ENCODE data around the gene STYXL1.

STYXL1 gene

GRCh38 chr7:75953431-75953830 is 94.4 kb downstream of the STYXL1 start:
- no peak for TF ChIP-seq CTCF (IDR thresholded peaks at IDR 0.05; ENCODE audit: low read depth, low read length)
- DNase-seq = no peak
- H3K4me1 ChIP-seq = no peaks in the 10 kb centered on the region
- H3K4me3 ChIP-seq (ENCODE audit: low read depth, low read length) = no peak overlapping the region
- H3K27me3 ChIP-seq = no peaks in the 10 kb centered on the region
- H3K9me3 ChIP-seq = no peaks in the 10 kb centered on the region
- peaks cover 3% of the 10 kb centered on the region; the same call in 1 of the 2 replicates for H3K36me3 ChIP-seq

- Histone ChIP-seq H3K4me3 (ENCODE audit: low read depth, low read length) (no peak overlapping the region), H3K27me3 (no peaks in the 10 kb centered on the region), H3K36me3 (no peaks in the 10 kb centered on the region), H3K4me1 (no peaks in the 10 kb centered on the region), H3K9me3 (no peaks in the 10 kb centered on the region)
- no peak for TF ChIP-seq CTCF (IDR thresholded peaks at IDR 0.05; ENCODE audit: low read depth, low read length)
- no peak for DNase-seq
Measured at GRCh38 chr7:75951506-75951905, 96.3 kb downstream of the STYXL1 start.

GRCh38 chr7:75950111-75950681 is 97.6 kb downstream of the STYXL1 start:
- H3K27me3 ChIP-seq = no peaks in the 10 kb centered on the region
- no peak overlapping the region for H3K4me3 ChIP-seq (ENCODE audit: low read depth, low read length)
- H3K4me1 ChIP-seq = no peaks in the 10 kb centered on the region; the same call in 1 of the 2 replicates
- 0 out of 2 replicates have a peak, but pooled peaks have one; percentile 10 for TF ChIP-seq CTCF (IDR thresholded peaks at IDR 0.05; ENCODE audit: low read depth, low read length)
- no peaks in the 10 kb centered on the region for H3K36me3 ChIP-seq
- no peaks in the 10 kb centered on the region for H3K9me3 ChIP-seq
- no peak for DNase-seq

GRCh38 chr7:75948179-75948578 is 99.6 kb downstream of the STYXL1 start:
- H3K4me1 ChIP-seq = no peaks in the 10 kb centered on the region; the same call in 1 of the 2 replicates
- TF ChIP-seq CTCF (IDR thresholded peaks at IDR 0.05; ENCODE audit: low read depth, low read length) = no peak
- H3K4me3 ChIP-seq (ENCODE audit: low read depth, low read length) = no peak overlapping the region
- H3K27me3 ChIP-seq = no peaks in the 10 kb centered on the region
- H3K36me3 ChIP-seq = no peaks in the 10 kb centered on the region
- H3K9me3 ChIP-seq = no peaks in the 10 kb centered on the region
- DNase-seq = no peak
